Measurements from ENCODE around the gene ANKRD40CL.

DNA sequence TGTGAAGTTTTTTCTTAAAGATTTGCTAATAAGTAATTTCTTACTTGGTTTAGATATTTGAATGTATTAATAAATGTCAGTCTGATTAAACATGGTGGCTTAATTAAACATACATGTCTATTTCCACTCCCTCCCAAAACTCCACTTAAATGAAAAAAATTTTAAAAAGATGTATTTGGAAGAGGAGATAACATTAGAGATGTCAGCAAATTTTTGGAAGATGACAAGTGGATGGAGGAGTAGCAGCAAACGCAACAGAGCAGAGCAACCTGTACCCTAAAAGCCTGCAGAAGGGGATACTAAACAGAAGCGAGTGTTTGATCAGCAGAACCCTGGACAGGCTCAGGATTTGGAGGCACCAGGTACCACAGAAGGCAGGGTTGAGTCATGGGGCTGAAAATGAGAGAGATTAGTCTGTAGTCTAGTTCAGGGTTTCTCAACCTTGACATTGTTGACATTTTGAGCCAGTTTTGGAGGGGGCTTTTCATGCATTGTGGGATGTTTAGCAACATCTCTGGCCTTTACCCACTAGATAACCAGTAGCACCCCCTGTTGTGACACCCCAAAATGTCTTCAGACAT lies 30.1 kb downstream of the ANKRD40CL start:
- TF ChIP-seq, protein P1, sequence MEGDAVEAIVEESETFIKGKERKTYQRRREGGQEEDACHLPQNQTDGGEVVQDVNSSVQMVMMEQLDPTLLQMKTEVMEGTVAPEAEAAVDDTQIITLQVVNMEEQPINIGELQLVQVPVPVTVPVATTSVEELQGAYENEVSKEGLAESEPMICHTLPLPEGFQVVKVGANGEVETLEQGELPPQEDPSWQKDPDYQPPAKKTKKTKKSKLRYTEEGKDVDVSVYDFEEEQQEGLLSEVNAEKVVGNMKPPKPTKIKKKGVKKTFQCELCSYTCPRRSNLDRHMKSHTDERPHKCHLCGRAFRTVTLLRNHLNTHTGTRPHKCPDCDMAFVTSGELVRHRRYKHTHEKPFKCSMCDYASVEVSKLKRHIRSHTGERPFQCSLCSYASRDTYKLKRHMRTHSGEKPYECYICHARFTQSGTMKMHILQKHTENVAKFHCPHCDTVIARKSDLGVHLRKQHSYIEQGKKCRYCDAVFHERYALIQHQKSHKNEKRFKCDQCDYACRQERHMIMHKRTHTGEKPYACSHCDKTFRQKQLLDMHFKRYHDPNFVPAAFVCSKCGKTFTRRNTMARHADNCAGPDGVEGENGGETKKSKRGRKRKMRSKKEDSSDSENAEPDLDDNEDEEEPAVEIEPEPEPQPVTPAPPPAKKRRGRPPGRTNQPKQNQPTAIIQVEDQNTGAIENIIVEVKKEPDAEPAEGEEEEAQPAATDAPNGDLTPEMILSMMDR (IDR thresholded peaks at IDR 0.05), result no peak
- no peak for TF ChIP-seq POLR2A (IDR thresholded peaks at IDR 0.05)
- TF ChIP-seq EP300 (IDR thresholded peaks at IDR 0.05), result no peak

All from ovary (tissue), 3 donors.